Activated CD8-positive, alpha-beta memory T cell treated with anti-CD3 and anti-CD28 coated beads, Interleukin-2, amount 10 ng/mL, durations not matched to agents 7 days and 5 days (primary cell): ENCODE results near the gene KIF26A. TPM values are rescaled to one million over a fixed set of nuclear protein-coding genes. Genes with fewer than 3 reads are reported as not detected.

Experiments used
- ATAC-seq: fragments of 150-1000 bp; cut with Tn5 transposase; one replicate; pipeline ENCODE4 v1.10.0; 2021; ENCODE audit warnings: moderate library complexity
- CTCF ChIA-PET: fragments of 350-600 bp; sonication (Branson Sonifier 250); formaldehyde crosslinking; loops from one replicate; lab custom pipeline; 2021; ENCODE audit warnings: antibody characterized with exemption; lab: Charles Lee
- DNase-seq: peaks from one replicate; pipeline ENCODE4 v3.0.0-alpha.2; 2020
- H3K27ac Mint-ChIP-seq: one replicate; pipeline ENCODE4 v1.8.0; 2021; ENCODE audit warnings: mild to moderate bottlenecking, mixed read lengths
- H3K27me3 Mint-ChIP-seq: one replicate; pipeline ENCODE4 v1.8.0; 2021; ENCODE audit warnings: mixed read lengths
- H3K36me3 Mint-ChIP-seq: one replicate; pipeline ENCODE4 v1.8.0; 2021; ENCODE audit warnings: mild to moderate bottlenecking, mixed read lengths
- H3K4me1 Mint-ChIP-seq: one replicate; pipeline ENCODE4 v1.8.0; 2021; ENCODE audit warnings: mixed read lengths
- H3K4me3 Mint-ChIP-seq: one replicate; pipeline ENCODE4 v1.8.0; 2021; ENCODE audit warnings: mild to moderate bottlenecking, moderate library complexity, mixed read lengths
- H3K9me3 Mint-ChIP-seq: one replicate; pipeline ENCODE4 v1.8.0; 2022; ENCODE audit warnings: low read depth, mixed read lengths
- total RNA-seq, 2 experiments: library from RNA; stranded (reverse); gene quantifications; one replicate each; pipeline ENCODE4 v1.2.3, GENCODE V29; 2021

Gene KIF26A
- total RNA-seq, 2 experiments from 2014 or later: 0.21 to 1.1 TPM

DNA sequence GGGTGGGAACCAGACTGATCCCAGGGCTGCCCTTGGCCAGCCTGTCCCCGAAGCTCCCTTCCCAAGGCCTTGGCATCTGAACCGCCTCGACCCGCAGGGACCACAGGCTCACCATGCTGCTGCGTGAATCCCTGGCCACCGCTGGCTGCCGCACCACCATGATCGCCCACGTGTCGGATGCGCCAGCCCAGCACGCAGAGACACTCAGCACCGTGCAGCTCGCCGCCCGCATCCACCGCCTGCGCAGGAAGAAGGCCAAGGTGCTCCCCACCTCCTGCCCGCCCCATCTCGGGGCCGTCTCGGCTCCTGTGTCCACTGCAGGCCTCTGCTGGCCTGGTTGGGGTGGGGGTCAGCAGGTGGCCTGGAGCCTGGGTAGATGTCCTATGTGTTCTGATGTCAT lies 35.7 kb downstream of the KIF26A start:
- Mint-ChIP-seq H3K36me3 (no peaks in the 10 kb centered on the region), H3K4me1 (no peaks in the 10 kb centered on the region), H3K27ac (no peak overlapping the region), H3K27me3 (no peaks in the 10 kb centered on the region), H3K9me3 (no peaks in the 10 kb centered on the region), H3K4me3 (no peak overlapping the region)
- no peak for DNase-seq
- CTCF ChIA-PET: no interaction called here
- no peak for ATAC-seq

DNA sequence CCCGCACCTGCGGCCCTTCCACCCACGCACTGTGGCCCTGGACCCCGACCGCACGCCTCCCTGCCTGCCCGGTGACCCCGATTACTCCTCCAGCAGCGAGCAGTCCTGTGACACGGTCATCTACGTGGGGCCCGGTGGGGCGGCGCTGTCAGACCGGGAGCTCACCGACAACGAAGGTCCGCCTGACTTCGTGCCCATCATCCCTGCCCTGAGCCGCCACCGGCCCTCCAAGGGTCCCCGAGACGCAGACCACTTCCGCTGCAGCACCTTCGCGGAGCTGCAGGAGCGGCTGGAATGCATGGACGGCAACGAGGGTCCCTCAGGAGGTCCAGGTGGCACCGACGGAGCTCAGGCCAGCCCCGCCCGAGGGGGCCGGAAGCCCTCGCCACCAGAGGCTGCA lies 36.7 kb downstream of the KIF26A start:
- ATAC-seq (no peak), DNase-seq (no peak)
- CTCF ChIA-PET: no interaction called here
- H3K4me1 Mint-ChIP-seq: no peaks in the 10 kb centered on the region
- H3K9me3 Mint-ChIP-seq: no peaks in the 10 kb centered on the region
- no peaks in the 10 kb centered on the region for H3K27me3 Mint-ChIP-seq
- H3K36me3 Mint-ChIP-seq: no peaks in the 10 kb centered on the region
- H3K4me3 Mint-ChIP-seq: no peak overlapping the region
- no peak overlapping the region for H3K27ac Mint-ChIP-seq

DNA sequence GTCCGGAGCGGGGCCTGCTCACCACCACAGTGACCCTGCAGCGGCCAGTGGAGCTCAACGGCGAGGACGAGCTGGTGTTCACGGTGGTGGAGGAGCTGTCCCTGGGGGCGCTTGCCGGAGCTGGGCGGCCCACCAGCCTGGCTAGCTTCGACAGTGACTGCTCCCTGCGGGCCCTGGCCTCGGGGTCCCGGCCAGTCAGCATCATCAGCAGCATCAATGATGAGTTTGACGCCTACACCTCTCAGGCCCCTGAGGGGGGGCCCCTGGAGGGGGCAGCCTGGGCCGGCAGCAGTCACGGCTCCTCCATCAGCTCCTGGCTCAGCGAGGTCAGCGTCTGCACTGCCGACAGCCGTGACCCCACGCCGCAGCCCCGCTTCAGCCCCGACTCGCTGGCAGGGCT lies 37.4 kb downstream of the KIF26A start:
- H3K9me3 Mint-ChIP-seq: no peaks in the 10 kb centered on the region
- no peak for ATAC-seq

DNA sequence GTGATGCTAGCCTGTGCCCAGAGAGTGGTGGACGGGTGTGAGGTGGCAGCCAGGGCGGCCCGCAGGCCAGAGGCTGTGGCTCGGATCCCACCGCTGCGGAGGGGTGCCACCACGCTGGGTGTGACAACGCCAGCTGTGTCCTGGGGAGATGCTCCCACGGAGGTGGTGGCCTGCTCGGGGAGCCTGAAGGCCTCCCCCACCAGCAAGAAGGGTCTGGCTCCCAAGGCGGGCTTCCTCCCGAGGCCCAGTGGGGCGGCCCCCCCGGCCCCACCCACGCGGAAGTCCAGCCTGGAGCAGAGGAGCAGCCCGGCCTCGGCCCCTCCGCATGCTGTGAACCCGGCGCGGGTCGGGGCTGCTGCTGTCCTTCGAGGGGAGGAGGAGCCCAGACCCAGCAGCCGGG lies 38.2 kb downstream of the KIF26A start:
- DNase-seq: no peak
- no peaks in the 10 kb centered on the region for H3K9me3 Mint-ChIP-seq
- CTCF ChIA-PET: no interaction called here
- H3K4me1 Mint-ChIP-seq: no peaks in the 10 kb centered on the region
- no peak overlapping the region for H3K27ac Mint-ChIP-seq
- ATAC-seq: no peak
- no peaks in the 10 kb centered on the region for H3K36me3 Mint-ChIP-seq
- H3K27me3 Mint-ChIP-seq: no peaks in the 10 kb centered on the region
- H3K4me3 Mint-ChIP-seq: no peak overlapping the region

More for the DNA sequence above, 37.4 kb downstream of the KIF26A start:
- Mint-ChIP-seq H3K36me3 (no peaks in the 10 kb centered on the region), H3K4me3 (no peak overlapping the region), H3K27me3 (no peaks in the 10 kb centered on the region), H3K27ac (no peak overlapping the region), H3K4me1 (no peaks in the 10 kb centered on the region)
- CTCF ChIA-PET: no interaction called here
- DNase-seq: no peak

DNA sequence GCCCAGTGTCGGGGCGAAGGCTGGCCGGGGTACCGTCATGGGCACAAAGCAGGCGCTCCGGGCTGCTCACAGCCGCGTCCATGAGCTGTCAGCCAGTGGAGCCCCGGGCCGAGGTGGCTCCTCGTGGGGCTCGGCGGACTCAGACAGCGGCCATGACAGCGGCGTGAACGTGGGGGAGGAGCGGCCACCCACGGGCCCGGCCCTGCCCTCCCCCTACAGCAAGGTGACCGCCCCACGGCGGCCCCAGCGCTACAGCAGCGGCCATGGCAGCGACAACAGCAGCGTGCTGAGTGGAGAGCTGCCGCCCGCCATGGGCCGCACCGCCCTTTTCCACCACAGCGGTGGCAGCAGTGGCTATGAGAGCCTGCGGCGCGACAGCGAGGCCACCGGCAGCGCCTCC lies 39.0 kb downstream of the KIF26A start:
- Mint-ChIP-seq H3K27ac (no peak overlapping the region), H3K9me3 (no peaks in the 10 kb centered on the region), H3K4me3 (no peak overlapping the region), H3K27me3 (no peaks in the 10 kb centered on the region), H3K4me1 (no peaks in the 10 kb centered on the region), H3K36me3 (no peaks in the 10 kb centered on the region)
- CTCF ChIA-PET: no interaction called here
- DNase-seq (no peak), ATAC-seq (no peak)

DNA sequence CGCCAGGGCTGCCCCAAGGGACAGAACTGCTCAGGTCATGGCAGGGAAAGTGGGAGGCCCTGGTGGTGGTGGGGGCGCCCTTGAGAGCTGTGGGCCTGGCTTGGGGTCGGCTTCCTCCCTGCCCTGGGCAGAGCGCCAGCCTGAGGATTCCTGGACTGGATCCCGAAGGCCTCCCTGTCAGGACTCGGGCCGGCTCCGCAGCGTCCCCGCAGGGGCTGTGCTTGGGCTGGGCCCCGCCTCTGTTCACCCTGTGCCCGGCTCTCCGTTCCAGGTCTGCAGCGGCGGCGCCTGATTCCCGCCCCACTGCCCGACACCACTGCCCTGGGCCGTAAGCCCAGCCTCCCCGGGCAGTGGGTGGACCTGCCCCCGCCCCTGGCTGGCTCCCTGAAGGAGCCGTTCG lies 39.9 kb downstream of the KIF26A start:
- H3K27me3 Mint-ChIP-seq: no peaks in the 10 kb centered on the region
- no peaks in the 10 kb centered on the region for H3K4me1 Mint-ChIP-seq
- no peak overlapping the region for H3K4me3 Mint-ChIP-seq
- no peak for ATAC-seq
- H3K27ac Mint-ChIP-seq: no peak overlapping the region
- H3K9me3 Mint-ChIP-seq: no peaks in the 10 kb centered on the region
- no peak for DNase-seq
- CTCF ChIA-PET: no interaction called here
- no peaks in the 10 kb centered on the region for H3K36me3 Mint-ChIP-seq

DNA sequence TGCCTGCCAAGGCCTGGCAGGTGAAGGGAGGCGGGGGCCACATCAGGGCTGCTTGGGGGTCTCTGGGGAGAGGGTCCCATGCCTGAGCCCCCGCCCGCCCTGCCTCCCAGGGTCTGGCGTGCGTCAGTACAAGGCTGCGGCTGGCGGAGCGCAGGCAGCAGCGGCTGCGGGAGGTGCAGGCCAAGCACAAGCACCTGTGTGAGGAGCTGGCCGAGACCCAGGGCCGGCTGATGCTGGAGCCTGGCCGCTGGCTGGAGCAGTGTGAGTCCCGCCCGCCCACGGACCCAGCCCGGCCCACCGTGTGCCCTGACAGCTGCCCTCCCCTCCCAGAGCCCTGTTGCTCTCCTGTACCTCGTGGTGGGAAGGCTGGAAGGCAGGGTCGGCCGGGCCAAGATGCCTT lies 40.7 kb downstream of the KIF26A start:
- H3K36me3 Mint-ChIP-seq: no peaks in the 10 kb centered on the region
- H3K27ac Mint-ChIP-seq: no peak overlapping the region
- H3K4me1 Mint-ChIP-seq: no peaks in the 10 kb centered on the region
- CTCF ChIA-PET: no interaction called here
- no peaks in the 10 kb centered on the region for H3K27me3 Mint-ChIP-seq
- ATAC-seq (no peak), DNase-seq (no peak)
- H3K4me3 Mint-ChIP-seq: no peak overlapping the region
- H3K9me3 Mint-ChIP-seq: no peaks in the 10 kb centered on the region

DNA sequence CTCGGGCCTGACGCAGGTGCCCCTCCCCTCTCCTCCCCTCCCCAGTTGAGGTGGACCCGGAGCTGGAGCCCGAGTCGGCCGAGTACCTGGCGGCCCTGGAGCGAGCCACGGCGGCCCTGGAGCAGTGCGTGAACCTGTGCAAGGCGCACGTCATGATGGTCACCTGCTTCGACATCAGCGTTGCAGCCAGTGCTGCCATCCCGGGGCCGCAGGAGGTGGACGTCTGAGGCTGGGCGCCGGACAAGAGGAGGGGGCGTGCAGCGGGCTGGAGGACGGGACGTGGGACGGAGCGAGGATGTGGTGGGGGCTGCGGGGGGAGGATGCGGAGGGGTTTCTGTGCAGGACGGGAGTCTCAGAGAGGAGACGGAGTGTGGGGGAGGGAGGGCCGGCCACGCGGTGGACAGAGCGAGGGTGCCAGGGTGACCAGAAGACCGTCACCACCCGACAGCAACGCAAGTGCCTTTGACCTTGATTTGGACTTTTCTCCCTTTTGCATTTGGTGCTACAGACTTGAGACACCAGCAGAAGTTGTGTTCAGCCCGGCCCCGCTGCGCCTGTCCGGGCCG lies 41.3 kb downstream of the KIF26A start:
- Mint-ChIP-seq H3K27me3 (no peaks in the 10 kb centered on the region), H3K36me3 (no peaks in the 10 kb centered on the region), H3K27ac (no peak overlapping the region), H3K4me3 (no peak overlapping the region), H3K9me3 (no peaks in the 10 kb centered on the region), H3K4me1 (no peaks in the 10 kb centered on the region)
- CTCF ChIA-PET: no interaction called here
- DNase-seq (no peak), ATAC-seq (no peak)

DNA sequence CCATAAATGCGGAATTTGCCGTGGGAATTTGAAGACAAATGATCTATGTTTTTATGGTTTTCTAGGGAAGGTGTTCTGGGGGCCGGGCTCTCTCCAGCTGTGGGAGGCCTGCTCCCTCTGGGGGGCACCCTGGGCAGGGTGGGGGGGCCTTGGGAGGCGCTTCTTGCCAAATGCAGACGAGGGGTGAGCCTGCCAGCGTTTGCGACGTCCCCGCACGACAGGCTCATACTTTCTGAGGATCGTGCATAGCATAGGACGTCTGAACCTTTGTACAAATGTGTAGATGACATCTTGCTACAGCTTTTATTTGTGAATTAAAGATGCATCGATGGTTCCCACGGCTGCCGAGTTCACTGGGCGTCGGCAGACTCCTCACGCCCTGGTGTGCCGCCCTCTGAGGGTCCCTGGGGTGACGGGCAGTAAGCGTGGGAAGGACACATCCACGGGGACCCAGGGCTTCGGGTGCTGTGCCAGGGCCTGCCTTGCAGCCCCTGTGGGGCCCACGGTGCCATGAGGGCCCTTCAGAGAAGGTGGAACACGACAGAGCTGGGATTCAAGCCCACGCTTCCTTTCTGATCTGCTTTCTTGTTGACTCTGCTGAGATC lies 42.3 kb downstream of the KIF26A start:
- Mint-ChIP-seq H3K36me3 (no peaks in the 10 kb centered on the region), H3K4me3 (no peak overlapping the region), H3K27me3 (no peaks in the 10 kb centered on the region), H3K27ac (no peak overlapping the region), H3K9me3 (no peaks in the 10 kb centered on the region), H3K4me1 (no peaks in the 10 kb centered on the region)
- no peak for DNase-seq
- CTCF ChIA-PET: no interaction called here
- ATAC-seq: no peak

DNA sequence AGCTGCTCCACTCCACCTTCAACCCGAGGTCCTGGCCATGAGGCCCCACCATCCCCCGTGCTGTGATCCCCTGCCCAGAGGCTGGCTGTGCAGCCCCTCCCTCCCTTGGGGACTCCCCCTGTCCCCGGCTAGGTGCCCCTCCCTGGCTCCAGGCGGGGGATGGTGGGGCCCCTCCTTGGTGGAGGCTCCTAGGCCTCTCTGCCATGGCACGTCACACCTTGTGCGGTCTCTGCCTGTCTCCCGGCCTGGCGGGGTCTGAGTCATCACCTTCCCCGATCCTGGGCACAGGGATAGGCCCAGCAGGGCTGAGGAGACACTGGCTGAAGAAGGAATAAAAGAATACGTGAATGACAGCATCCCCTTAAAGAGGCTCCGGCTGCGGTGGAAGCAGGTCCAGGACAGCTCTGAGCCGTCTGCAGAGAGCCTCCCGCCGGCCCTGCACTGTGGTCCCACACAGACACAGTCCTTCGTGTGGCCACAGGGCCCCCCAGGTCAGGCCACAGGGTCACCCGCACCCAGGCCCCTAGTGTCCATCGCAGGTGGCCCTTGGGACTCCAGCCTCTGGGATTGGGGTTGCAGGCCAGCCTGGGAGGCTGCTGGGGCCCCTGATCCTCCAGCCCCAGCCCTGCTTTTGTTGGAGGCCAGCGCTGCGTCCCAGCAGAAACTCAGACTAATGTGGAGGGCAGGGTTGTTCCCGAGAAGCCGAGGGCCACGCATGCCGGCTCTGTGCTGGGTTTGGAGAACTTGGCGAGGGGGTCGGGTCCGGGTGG lies 43.6 kb downstream of the KIF26A start:
- Mint-ChIP-seq H3K27me3 (no peaks in the 10 kb centered on the region), H3K36me3 (no peaks in the 10 kb centered on the region), H3K27ac (no peak overlapping the region), H3K4me3 (no peak overlapping the region), H3K4me1 (no peaks in the 10 kb centered on the region), H3K9me3 (no peaks in the 10 kb centered on the region)
- DNase-seq (no peak), ATAC-seq (no peak)
- CTCF ChIA-PET: no interaction called here

DNA sequence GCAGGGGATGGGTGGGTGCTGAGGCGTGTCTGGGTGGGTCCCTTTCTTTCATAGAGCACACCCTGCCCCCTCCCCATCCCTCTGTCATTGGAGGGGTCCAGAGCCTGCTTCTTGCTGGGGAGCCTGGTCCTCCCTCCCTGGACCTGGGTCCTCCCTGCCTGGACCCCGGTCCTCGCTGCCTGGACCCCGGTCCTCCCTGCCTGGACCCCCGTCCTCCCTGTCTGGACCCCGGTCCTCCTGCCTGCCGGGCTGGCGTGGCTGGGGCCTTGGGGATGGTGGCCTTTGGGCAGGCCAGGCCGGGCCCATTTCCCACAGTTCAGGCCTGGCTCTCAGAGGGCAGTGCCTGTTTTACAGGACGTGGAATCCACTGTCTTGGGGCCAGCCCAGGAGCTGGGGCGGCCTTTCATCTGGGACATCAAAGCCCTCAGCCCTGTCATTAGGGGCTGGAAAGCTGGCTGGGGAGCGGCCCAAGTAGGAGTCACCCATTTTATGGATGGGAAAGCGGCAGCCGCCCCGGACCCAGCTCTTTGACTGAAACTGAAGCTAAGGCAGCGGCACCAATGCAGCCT lies 44.6 kb downstream of the KIF26A start:
- CTCF ChIA-PET: no interaction called here
- H3K27ac Mint-ChIP-seq: no peak overlapping the region
- H3K9me3 Mint-ChIP-seq: no peaks in the 10 kb centered on the region
- no peak for DNase-seq
- no peak for ATAC-seq
- H3K4me1 Mint-ChIP-seq: no peaks in the 10 kb centered on the region
- no peaks in the 10 kb centered on the region for H3K36me3 Mint-ChIP-seq
- no peak overlapping the region for H3K4me3 Mint-ChIP-seq
- H3K27me3 Mint-ChIP-seq: no peaks in the 10 kb centered on the region

DNA sequence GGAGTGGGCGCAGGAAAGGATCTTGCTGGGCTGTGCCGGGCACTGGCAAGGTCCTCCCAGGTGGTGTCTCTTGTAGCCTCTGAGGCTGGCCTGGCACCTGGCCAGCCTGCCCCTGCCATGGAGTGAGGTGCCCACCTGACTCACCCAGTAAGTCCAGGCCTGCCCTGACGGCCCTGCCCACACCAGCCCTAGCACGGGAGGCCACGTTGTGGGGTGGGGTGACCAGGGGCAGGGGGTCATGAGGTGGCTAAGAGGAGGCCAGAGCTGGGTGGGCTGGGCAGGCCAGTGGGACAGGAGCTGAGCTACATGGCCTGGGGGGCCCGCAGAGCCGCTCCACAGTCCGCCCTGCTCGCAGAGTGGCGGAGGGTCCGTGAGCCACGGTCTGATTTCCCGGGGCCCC lies 45.4 kb downstream of the KIF26A start:
- no peak for DNase-seq
- no peaks in the 10 kb centered on the region for H3K9me3 Mint-ChIP-seq
- no peak for ATAC-seq
- H3K4me3 Mint-ChIP-seq: no peak overlapping the region
- CTCF ChIA-PET: no interaction called here
- H3K27me3 Mint-ChIP-seq: no peaks in the 10 kb centered on the region
- no peaks in the 10 kb centered on the region for H3K36me3 Mint-ChIP-seq
- no peaks in the 10 kb centered on the region for H3K4me1 Mint-ChIP-seq
- H3K27ac Mint-ChIP-seq: no peak overlapping the region

DNA sequence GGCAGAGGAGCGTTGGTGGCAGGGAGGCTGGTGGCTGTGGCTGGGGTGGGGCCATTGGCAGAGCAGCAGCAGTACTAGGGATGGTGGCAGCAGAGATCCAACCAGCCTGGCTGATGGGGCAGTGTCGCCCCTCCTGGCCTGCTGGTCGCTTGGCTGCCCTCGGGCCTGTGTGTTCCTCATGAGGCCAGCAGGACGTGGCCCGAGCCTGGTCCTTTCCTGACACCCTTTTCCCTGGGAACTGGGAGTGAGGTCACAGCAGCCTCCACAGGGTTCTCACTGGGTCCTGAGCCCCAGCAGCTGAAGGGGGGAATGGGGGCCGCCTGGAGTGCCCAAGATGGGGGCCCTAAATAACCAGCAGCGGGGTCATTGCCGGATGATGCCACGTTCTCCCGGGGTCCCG lies 46.1 kb downstream of the KIF26A start:
- no peaks in the 10 kb centered on the region for H3K9me3 Mint-ChIP-seq
- no peak overlapping the region for H3K4me3 Mint-ChIP-seq
- H3K27ac Mint-ChIP-seq: no peak overlapping the region
- H3K27me3 Mint-ChIP-seq: no peaks in the 10 kb centered on the region
- CTCF ChIA-PET: no interaction called here
- DNase-seq (no peak), ATAC-seq (no peak)
- H3K36me3 Mint-ChIP-seq: no peaks in the 10 kb centered on the region
- no peaks in the 10 kb centered on the region for H3K4me1 Mint-ChIP-seq

DNA sequence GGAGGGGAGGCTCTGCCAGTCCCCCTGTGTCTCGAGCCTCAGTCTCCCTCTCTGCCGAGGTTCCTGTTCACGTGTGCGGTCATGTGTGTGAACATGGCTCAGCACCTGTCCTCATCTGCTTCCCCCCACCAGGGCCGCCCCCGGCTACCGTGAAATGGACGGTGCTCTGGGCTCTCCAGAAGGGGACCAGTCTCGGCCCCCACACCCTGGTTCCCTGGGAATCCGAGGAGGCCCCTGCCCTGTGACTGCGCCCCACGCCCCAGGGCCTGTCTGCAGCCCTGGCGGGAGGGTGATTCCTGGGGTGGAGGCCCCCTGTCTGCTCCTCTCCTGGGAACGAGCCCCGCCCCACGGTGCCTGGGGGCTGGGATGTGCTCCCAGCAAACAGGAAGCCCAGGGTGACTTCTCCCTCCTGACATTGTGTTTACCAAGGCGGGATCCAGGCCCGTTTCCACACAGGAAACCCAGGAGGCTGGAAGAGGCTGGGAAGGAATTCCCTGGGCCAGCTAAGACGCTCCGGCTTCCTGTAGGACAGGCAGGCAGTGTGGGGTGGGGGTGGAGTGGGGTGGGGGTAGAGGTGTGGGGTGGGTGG lies 46.6 kb downstream of the KIF26A start:
- ATAC-seq (no peak), DNase-seq (no peak)
- Mint-ChIP-seq H3K9me3 (no peaks in the 10 kb centered on the region), H3K4me3 (no peak overlapping the region), H3K27me3 (no peaks in the 10 kb centered on the region), H3K27ac (no peak overlapping the region), H3K36me3 (no peaks in the 10 kb centered on the region), H3K4me1 (no peaks in the 10 kb centered on the region)
- CTCF ChIA-PET: no interaction called here
